ENCODE data around the gene RASAL1. TPM values are rescaled to one million over a fixed set of nuclear protein-coding genes. Genes with fewer than 3 reads are reported as not detected.

The RASAL1 gene
- total and polyA plus RNA-seq, 2 experiments from 2014 or later: 2.7 to 8.2 TPM

DNA sequence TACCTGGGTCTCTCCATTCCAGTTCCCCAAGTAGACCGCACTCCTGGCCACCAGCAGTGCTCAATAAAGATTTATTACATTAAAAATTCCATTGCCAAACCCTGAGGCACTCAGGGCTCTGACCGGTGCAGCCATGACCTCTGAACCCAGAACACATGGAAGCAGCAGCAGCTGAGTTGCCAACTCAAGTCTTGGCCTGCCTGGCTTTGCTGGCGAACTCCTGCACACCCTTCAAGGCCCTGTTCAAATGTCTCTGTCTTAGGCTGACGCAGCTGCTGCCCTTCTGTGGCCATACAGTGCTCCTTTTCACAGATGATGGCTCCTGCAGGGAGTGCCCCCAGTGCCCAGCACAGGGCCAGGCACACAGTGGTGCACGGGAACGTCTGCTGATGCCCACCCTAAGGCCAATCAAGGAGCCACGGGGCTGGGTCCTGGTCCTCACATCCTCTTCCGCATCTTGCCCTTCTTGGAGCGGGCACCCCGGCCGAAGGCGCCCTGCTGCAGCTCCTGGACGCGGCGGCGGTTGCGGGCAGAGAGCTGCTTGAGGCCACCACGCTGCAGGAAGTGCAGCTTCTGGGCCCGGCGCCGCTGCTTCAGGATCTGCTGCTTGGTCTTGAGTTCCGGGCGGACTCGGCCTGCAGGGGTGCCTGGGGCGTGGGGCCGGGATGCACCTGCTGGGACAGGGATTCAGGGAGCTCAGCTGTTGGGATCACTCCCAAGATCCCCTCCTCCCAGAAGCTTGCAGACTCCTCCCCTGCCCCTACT is 23.1 kb upstream of the RASAL1 start:
- peaks cover 14% of the 10 kb centered on the region; the same call in 1 of the 2 replicates for H3K4me1 ChIP-seq (ENCODE audit: insufficient read depth)
- ATAC-seq (no peak), DNase-seq (ENCODE audit: low spot score) (no peak)
- Mint-ChIP-seq H3K4me1 (peaks cover 25% of the 10 kb centered on the region), H3K27me3 (ENCODE audit: insufficient read depth, low read depth, poor library complexity) (peaks cover 34% of the 10 kb centered on the region), H3K4me3 (no peak overlapping the region), H3K36me3 (ENCODE audit: low read depth) (peaks cover 56% of the 10 kb centered on the region), H3K9me3 (peaks cover 3% of the 10 kb centered on the region; the same call in 1 of the 3 replicates), H3K27ac (no peak overlapping the region; the same call in 1 of the 2 replicates)
- H3K27me3 ChIP-seq (ENCODE audit: insufficient read depth): peaks cover 7% of the 10 kb centered on the region
- no peaks in the 10 kb centered on the region for H3K9me2 ChIP-seq (ENCODE audit: insufficient read depth)
- H3K4me2 ChIP-seq: no peak overlapping the region
- H3K27ac ChIP-seq (ENCODE audit: low read depth): no peak overlapping the region
- no peak for TF ChIP-seq NANOG (IDR thresholded peaks at IDR 0.05; ENCODE audit: borderline replicate concordance)
- no peak overlapping the region for H2AFZ ChIP-seq
- peaks cover 6% of the 10 kb centered on the region; the same call in 1 of the 2 replicates for H4K20me1 ChIP-seq (replicated peaks; ENCODE audit: insufficient read depth)
- no peaks in the 10 kb centered on the region; the same call in 1 of the 2 replicates for H3K36me3 ChIP-seq (ENCODE audit: insufficient read depth)
- H3K4me3 ChIP-seq: no peak overlapping the region
- peaks cover 17% of the 10 kb centered on the region for H3F3A ChIP-seq (replicated peaks; ENCODE audit: low read depth)
- no peaks in the 10 kb centered on the region for H3K79me2 ChIP-seq (replicated peaks; ENCODE audit: insufficient read depth)

DNA sequence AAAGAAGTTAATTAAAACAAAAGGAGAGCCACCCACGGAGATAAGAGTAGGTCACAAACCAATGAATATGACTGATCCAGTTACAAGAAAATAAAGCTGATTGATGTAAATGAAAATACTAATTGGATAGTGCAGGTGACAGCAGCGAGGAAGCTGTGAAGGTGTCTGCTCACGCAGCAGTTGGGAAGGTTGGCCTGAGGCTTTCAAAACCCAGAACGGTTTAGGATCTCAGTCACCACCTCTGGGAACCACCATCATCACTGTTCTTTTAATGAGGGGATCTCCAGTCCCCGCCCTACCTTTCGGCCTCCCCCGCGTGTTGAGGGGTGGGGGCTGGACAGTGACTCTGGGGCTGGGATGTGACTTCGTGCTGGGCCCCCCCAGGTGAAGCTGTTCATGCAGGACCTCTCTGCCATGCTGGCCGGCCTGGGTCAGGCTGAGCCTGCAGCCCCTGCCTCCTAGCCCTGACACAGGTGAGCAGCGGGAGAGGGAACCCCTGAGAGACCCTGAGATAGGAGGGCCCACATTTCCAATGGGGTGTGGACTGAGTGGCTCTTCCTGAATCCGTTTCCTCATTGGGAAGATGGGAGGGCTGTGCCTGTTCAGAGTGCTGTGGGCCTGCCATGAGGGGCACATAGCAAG is 21.8 kb upstream of the RASAL1 start:
- Histone ChIP-seq H3K4me3 (no peak overlapping the region), H3K4me2 (no peak overlapping the region)
- peaks cover 45% of the 10 kb centered on the region for H3K36me3 Mint-ChIP-seq (ENCODE audit: low read depth)
- TF ChIP-seq JUNB (IDR thresholded peaks at IDR 0.05; ENCODE audit: unreplicated experiment) (no peak), NANOG (IDR thresholded peaks at IDR 0.05; ENCODE audit: borderline replicate concordance) (no peak), REST (IDR thresholded peaks at IDR 0.05; ENCODE audit: unreplicated experiment) (no peak), STAT1 (IDR thresholded peaks at IDR 0.05; ENCODE audit: unreplicated experiment) (no peak), CREB1 (CRISPR knock-in tag; IDR thresholded peaks at IDR 0.05; ENCODE audit: low read depth) (no peak), ZNF114 (CRISPR knock-in tag; IDR thresholded peaks at IDR 0.05) (no peak), EZH2phosphoT487 (IDR thresholded peaks at IDR 0.05; ENCODE audit: unreplicated experiment) (no peak), ZNF331 (CRISPR knock-in tag; IDR thresholded peaks at IDR 0.05; ENCODE audit: low read depth) (no peak)
- TF ChIP-seq, protein P1, sequence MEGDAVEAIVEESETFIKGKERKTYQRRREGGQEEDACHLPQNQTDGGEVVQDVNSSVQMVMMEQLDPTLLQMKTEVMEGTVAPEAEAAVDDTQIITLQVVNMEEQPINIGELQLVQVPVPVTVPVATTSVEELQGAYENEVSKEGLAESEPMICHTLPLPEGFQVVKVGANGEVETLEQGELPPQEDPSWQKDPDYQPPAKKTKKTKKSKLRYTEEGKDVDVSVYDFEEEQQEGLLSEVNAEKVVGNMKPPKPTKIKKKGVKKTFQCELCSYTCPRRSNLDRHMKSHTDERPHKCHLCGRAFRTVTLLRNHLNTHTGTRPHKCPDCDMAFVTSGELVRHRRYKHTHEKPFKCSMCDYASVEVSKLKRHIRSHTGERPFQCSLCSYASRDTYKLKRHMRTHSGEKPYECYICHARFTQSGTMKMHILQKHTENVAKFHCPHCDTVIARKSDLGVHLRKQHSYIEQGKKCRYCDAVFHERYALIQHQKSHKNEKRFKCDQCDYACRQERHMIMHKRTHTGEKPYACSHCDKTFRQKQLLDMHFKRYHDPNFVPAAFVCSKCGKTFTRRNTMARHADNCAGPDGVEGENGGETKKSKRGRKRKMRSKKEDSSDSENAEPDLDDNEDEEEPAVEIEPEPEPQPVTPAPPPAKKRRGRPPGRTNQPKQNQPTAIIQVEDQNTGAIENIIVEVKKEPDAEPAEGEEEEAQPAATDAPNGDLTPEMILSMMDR (conservative IDR thresholded peaks at IDR 0.05; ENCODE audit: low read depth in 2 of 2): no peak

More for the DNA sequence above, 21.8 kb upstream of the RASAL1 start:
- Mint-ChIP-seq H3K4me3 (no peak overlapping the region; the same call in 2 of the 3 replicates), H3K27me3 (ENCODE audit: insufficient read depth, low read depth, poor library complexity) (peaks cover 36% of the 10 kb centered on the region), H3K9me3 (peaks cover 3% of the 10 kb centered on the region; the same call in 1 of the 3 replicates), H3K27ac (no peak overlapping the region), H3K4me1 (peaks cover 18% of the 10 kb centered on the region)
- DNase-seq (ENCODE audit: low spot score): no peak
- H3F3A ChIP-seq (replicated peaks; ENCODE audit: low read depth): peaks cover 19% of the 10 kb centered on the region
- peaks cover 3% of the 10 kb centered on the region; the same call in 1 of the 2 replicates for H4K20me1 ChIP-seq (replicated peaks; ENCODE audit: insufficient read depth)
- no peaks in the 10 kb centered on the region; the same call in 1 of the 2 replicates for H3K36me3 ChIP-seq (ENCODE audit: insufficient read depth)
- no peak for ATAC-seq
- no peak overlapping the region for H2AFZ ChIP-seq
- H3K27me3 ChIP-seq (ENCODE audit: insufficient read depth): peaks cover 15% of the 10 kb centered on the region
- peaks cover 18% of the 10 kb centered on the region; the same call in 1 of the 2 replicates for H3K4me1 ChIP-seq (ENCODE audit: insufficient read depth)
- no peaks in the 10 kb centered on the region for H3K79me2 ChIP-seq (replicated peaks; ENCODE audit: insufficient read depth)
- H3K9me2 ChIP-seq (ENCODE audit: insufficient read depth): no peaks in the 10 kb centered on the region
- H3K27ac ChIP-seq (ENCODE audit: low read depth): no peak overlapping the region

Measured in GM23338 (cell line).